Measurements from ENCODE around the gene FBXO15. TPM values are rescaled to one million over a fixed set of nuclear protein-coding genes. Genes with fewer than 3 reads are reported as not detected.
A peak's percentile ranks its signal among the peaks of the same experiment; 100 is the strongest.

The FBXO15 gene
- total and polyA plus RNA-seq, 2 of the 8 experiments (the other 6 are each of a cell fraction or from before 2014, with no cell fraction given) = 0.84 to 0.85 TPM

- H3K27ac ChIP-seq (ENCODE audit: low read depth, low read length) = no peak overlapping the region
- H2BK20ac ChIP-seq (ENCODE audit: low read length) = no peak overlapping the region
- H3K23ac ChIP-seq (ENCODE audit: insufficient read length) = no peak overlapping the region
- H3K79me2 ChIP-seq (ENCODE audit: control insufficient read depth in 1 of 2, insufficient read depth in 2 of 2, low read length in 2 of 2) = no peaks in the 10 kb centered on the region
- no peak overlapping the region for H2BK5ac ChIP-seq (ENCODE audit: low read depth, low read length)
- CTCF ChIA-PET (ENCODE audit: partially characterized antibody) = interaction anchor here (0.9 to 2.8 kb wide), 27 partner anchors 10 to 468 kb away, joined by 3 to 25 read pairs (median 5); no protein-coding TSS in a partner anchor
- 83% methylated on average over 3 of the region's 3 CpGs; no CpG with 5 or more reads in 1 of the 2 experiments for whole genome bisulfite sequencing, 2 experiments (ENCODE audit: extremely low coverage in 1 of 2, insufficient coverage in 1 of 2, insufficient read length in 1 of 2, insufficient replicate concordance in 2 of 2, low coverage in 1 of 2, low lambda C conversion rate in 2 of 2, missing lambda C conversion rate in 1 of 2)
- no peaks in the 10 kb centered on the region for H3K27me3 ChIP-seq (replicated peaks in 1 of 4; ENCODE audit: control insufficient read depth in 3 of 4, extremely low read depth in 1 of 4, insufficient read depth in 3 of 4, low read length in 3 of 4)
- no peak overlapping the region for H2BK12ac ChIP-seq (ENCODE audit: low read depth, low read length)
- DNase-seq (ENCODE audit: low read depth in 1 of 2, low spot score in 2 of 2) = no peak
- H3K36me3 ChIP-seq (ENCODE audit: control insufficient read depth in 2 of 4, insufficient read depth in 4 of 4, low read length in 3 of 4) = no peaks in the 10 kb centered on the region
- H2BK15ac ChIP-seq (ENCODE audit: low read length) = no peak overlapping the region
- no peak overlapping the region for H3K4ac ChIP-seq (replicated peaks; ENCODE audit: insufficient read length, low read depth, low read length)
- H2AFZ ChIP-seq (ENCODE audit: low read length) = 0 out of 2 replicates have a peak overlapping the region, but pooled peaks have one; percentile 99
- H3K4me1 ChIP-seq (replicated peaks in 1 of 4; ENCODE audit: control insufficient read depth in 3 of 4, insufficient read depth in 4 of 4, low read length in 3 of 4) = no peaks in the 10 kb centered on the region
- H3K9ac ChIP-seq (replicated peaks in 1 of 4; ENCODE audit: extremely low read depth in 1 of 4, low read depth in 3 of 4, low read length in 3 of 4) = no peak overlapping the region
- H4K8ac ChIP-seq (ENCODE audit: extremely low read depth, insufficient read depth, low read length) = no peak overlapping the region
- POLR2A ChIA-PET (ENCODE audit: partially characterized antibody) = no interaction called here
- no peak overlapping the region for H2AK5ac ChIP-seq (ENCODE audit: low read depth, low read length)
- no peak overlapping the region for H3K56ac ChIP-seq (replicated peaks; ENCODE audit: insufficient read length, low read depth, low read length)
- no peak overlapping the region for H2BK120ac ChIP-seq (replicated peaks; ENCODE audit: low read depth, low read length)
- H4K20me1 ChIP-seq (replicated peaks in 1 of 2; ENCODE audit: control insufficient read depth in 1 of 2, insufficient read depth in 2 of 2, low read length in 2 of 2) = no peaks in the 10 kb centered on the region
- no peak overlapping the region for H3K14ac ChIP-seq (ENCODE audit: insufficient read length)
- H3K4me3 ChIP-seq (ENCODE audit: extremely low read depth in 1 of 4, insufficient read depth in 2 of 4, low read depth in 3 of 4, low read length in 4 of 4) = no peak overlapping the region
- no peak overlapping the region for H4K5ac ChIP-seq (ENCODE audit: insufficient read length, low read depth, low read length)
- H3K79me1 ChIP-seq (ENCODE audit: low read depth, low read length) = no peaks in the 10 kb centered on the region
- no peak overlapping the region for H4K91ac ChIP-seq (replicated peaks; ENCODE audit: insufficient read length, low read length)
- FAIRE-seq = no peak
- TF ChIP-seq RXRA (IDR thresholded peaks at IDR 0.05; ENCODE audit: insufficient read depth, low read depth, low read length) (no peak), CTBP2 (IDR thresholded peaks at IDR 0.05; ENCODE audit: borderline replicate concordance, insufficient read depth, insufficient read length, low read length) (no peak), JUND (IDR thresholded peaks at IDR 0.05; ENCODE audit: low read length) (no peak), RAD21 (IDR thresholded peaks at IDR 0.05 in 1 of 2, conservative IDR thresholded peaks at IDR 0.05 in 1 of 2; ENCODE audit: low read depth in 2 of 2, low read length in 2 of 2) (no peak), SP4 (IDR thresholded peaks at IDR 0.05; ENCODE audit: low read length) (no peak), CBX8 (IDR thresholded peaks at IDR 0.05; ENCODE audit: borderline replicate concordance, low read depth, low read length) (no peak), HDAC2 (IDR thresholded peaks at IDR 0.05; ENCODE audit: borderline replicate concordance in 1 of 2, low read depth in 2 of 2, low read length in 2 of 2) (no peak)
- H3K23me2 ChIP-seq (ENCODE audit: low read depth, low read length) = no peaks in the 10 kb centered on the region
- no peak overlapping the region for H3K18ac ChIP-seq (ENCODE audit: extremely low read depth, low read length)
- no peaks in the 10 kb centered on the region for H3K9me3 ChIP-seq (ENCODE audit: insufficient read depth in 2 of 2, low read depth in 1 of 2, low read length in 1 of 2)
- no peak overlapping the region for H3K4me2 ChIP-seq (ENCODE audit: insufficient read depth in 1 of 2, low read depth in 2 of 2, low read length in 2 of 2)
Observed at GRCh38 chr18:74083557-74083952, 64.1 kb downstream of the FBXO15 start.
